ENCODE data around the gene GPR132.
"Not testable (repeated sequence)": the region's sequence is repeated elsewhere in the genome, so short reads cannot be mapped to it uniquely, and the experiment has no call there.

The GPR132 gene

GRCh38 chr14:105073720-105074600 lies 8.7 kb upstream of the GPR132 start:
- DNase-seq: no peak

GRCh38 chr14:105072892-105073719 lies 7.9 kb upstream of the GPR132 start:
- DNase-seq: no peak

GRCh38 chr14:105072381-105072861 lies 7.2 kb upstream of the GPR132 start:
- DNase-seq: no peak

- DNase-seq: no peak
Measured at GRCh38 chr14:105071942-105072341, 6.7 kb upstream of the GPR132 start.

GRCh38 chr14:105071326-105071725 lies 6.1 kb upstream of the GPR132 start:
- DNase-seq: no peak

GRCh38 chr14:105070760-105071137 lies 5.5 kb upstream of the GPR132 start:
- DNase-seq: no peak

- peak; percentile 41 to 71 for DNase-seq
Measured at GRCh38 chr14:105069871-105070759, 4.9 kb upstream of the GPR132 start.

GRCh38 chr14:105069522-105069870 lies 4.3 kb upstream of the GPR132 start:
- no peak for DNase-seq

GRCh38 chr14:105068818-105069217 lies 3.6 kb upstream of the GPR132 start:
- no peak for DNase-seq

- no peak for DNase-seq
Measured at GRCh38 chr14:105067969-105068301, 2.7 kb upstream of the GPR132 start.

- DNase-seq: peak; percentile 42 to 63
Measured at GRCh38 chr14:105067140-105067968, 2.1 kb upstream of the GPR132 start.

- DNase-seq: peak in 1 of 2 donors; percentile 29
Measured at GRCh38 chr14:105066240-105067071, 1.2 kb upstream of the GPR132 start.

GRCh38 chr14:105064721-105065143 lies 498 bp downstream of the GPR132 start:
- peak; percentile 58 to 62 for DNase-seq

- DNase-seq: peak in 1 of 2 donors; percentile 25
Measured at GRCh38 chr14:105064001-105064400, 1.2 kb downstream of the GPR132 start.

GRCh38 chr14:105063506-105063905 lies 1.7 kb downstream of the GPR132 start:
- DNase-seq: not testable (repeated sequence)

- DNase-seq: no peak
Measured at GRCh38 chr14:105063056-105063455, 2.2 kb downstream of the GPR132 start.

- DNase-seq: no peak
Measured at GRCh38 chr14:105062048-105062433, 3.2 kb downstream of the GPR132 start.

- DNase-seq: peak in 1 of 2 donors; percentile 65
Measured at GRCh38 chr14:105061428-105062047, 3.7 kb downstream of the GPR132 start.

GRCh38 chr14:105060751-105061427 lies 4.3 kb downstream of the GPR132 start:
- peak; percentile 45 to 55 for DNase-seq

Data from CD4-positive, alpha-beta T cell treated with Interferon alpha-2 for 1 hour (primary cell).